H9 (cell line): ENCODE measurements around the gene LRPAP1. TPM values are rescaled to one million over a fixed set of nuclear protein-coding genes. Genes with fewer than 3 reads are reported as not detected.
"Not testable (repeated sequence)": the region's sequence is repeated elsewhere in the genome, so short reads cannot be mapped to it uniquely, and the experiment has no call there.

Source experiments
- DNase-seq: peaks from one replicate; pipeline ENCODE4 v3.0.0-alpha.2; 2017
- H2AFZ ChIP-seq: one replicate; pipeline ENCODE4 v1.6.1; 2013; ENCODE audit warnings: mild to moderate bottlenecking, low read length, control low read depth, moderate library complexity
- H2AK5ac ChIP-seq: 2 replicates; pipeline ENCODE4 v1.6.1; 2013; ENCODE audit warnings: low read length, control low read depth, mixed read lengths; ENCODE audit not compliant: insufficient read length
- H2BK120ac ChIP-seq: one replicate; pipeline ENCODE4 v1.6.1; 2013; ENCODE audit warnings: low read depth, mild to moderate bottlenecking, low read length, control low read depth, inconsistent platforms; ENCODE audit not compliant: poor library complexity, severe bottlenecking
- H2BK12ac ChIP-seq: 2 replicates; pipeline ENCODE4 v1.6.1; 2013; ENCODE audit warnings: low read length, control low read depth, mixed read lengths, low read depth; ENCODE audit not compliant: insufficient read length
- H2BK15ac ChIP-seq: 2 replicates; pipeline ENCODE4 v1.6.1; 2013; ENCODE audit warnings: low read depth, low read length, control low read depth
- H2BK20ac ChIP-seq: one replicate; pipeline ENCODE4 v1.6.1; 2013; ENCODE audit warnings: low read depth, mild to moderate bottlenecking, low read length, control low read depth, inconsistent platforms; ENCODE audit not compliant: poor library complexity, severe bottlenecking
- H2BK5ac ChIP-seq: 2 replicates; pipeline ENCODE4 v1.6.1; 2013; ENCODE audit warnings: low read length, control low read depth, mixed read lengths; ENCODE audit not compliant: insufficient read length
- H3K14ac ChIP-seq: 2 replicates; pipeline ENCODE4 v1.6.1; 2013; ENCODE audit warnings: low read length, control low read depth; ENCODE audit not compliant: insufficient read depth
- H3K18ac ChIP-seq: 2 replicates; pipeline ENCODE4 v1.6.1; 2013; ENCODE audit warnings: low read depth, mild to moderate bottlenecking, mixed read lengths, low read length, control low read depth; ENCODE audit not compliant: insufficient read length
- H3K23ac ChIP-seq: 2 replicates; pipeline ENCODE4 v1.6.1; 2013; ENCODE audit warnings: low read length, control low read depth, mixed read lengths, low read depth; ENCODE audit not compliant: insufficient read length
- H3K23me2 ChIP-seq: 2 replicates; pipeline ENCODE4 v1.6.1; 2013; ENCODE audit warnings: low read depth, mild to moderate bottlenecking, mixed read lengths, low read length, control low read depth; ENCODE audit not compliant: insufficient read length, poor library complexity, severe bottlenecking
- H3K27ac ChIP-seq: 2 replicates; pipeline ENCODE4 v1.5.1; 2013; ENCODE audit warnings: low read length, control low read depth, mixed read lengths, low read depth; ENCODE audit not compliant: insufficient read length
- H3K27me3 ChIP-seq: 2 replicates; pipeline ENCODE4 v1.6.1; 2013; ENCODE audit warnings: low read length, control low read depth, inconsistent platforms; ENCODE audit not compliant: insufficient read depth
- H3K4ac ChIP-seq: 2 replicates; pipeline ENCODE4 v1.6.1; 2013; ENCODE audit warnings: low read depth, mild to moderate bottlenecking, control low read depth, inconsistent platforms, low read length, moderate library complexity
- H3K4me1 ChIP-seq: 2 replicates; pipeline ENCODE4 v1.6.1; 2013; ENCODE audit warnings: low read length, control low read depth, inconsistent platforms; ENCODE audit not compliant: insufficient read depth
- H3K4me2 ChIP-seq: 2 replicates; pipeline ENCODE4 v1.6.1; 2013; ENCODE audit warnings: low read length, control low read depth, mixed read lengths; ENCODE audit not compliant: insufficient read length, insufficient read depth
- H3K56ac ChIP-seq: 2 replicates; pipeline ENCODE4 v1.6.1; 2013; ENCODE audit warnings: low read depth, mild to moderate bottlenecking, mixed read lengths, low read length, control low read depth; ENCODE audit not compliant: insufficient read length
- H3K79me1 ChIP-seq: 2 replicates; pipeline ENCODE4 v1.6.1; 2013; ENCODE audit warnings: low read depth, mild to moderate bottlenecking, moderate library complexity, low read length, control low read depth, inconsistent platforms; ENCODE audit not compliant: insufficient read depth, poor library complexity, severe bottlenecking
- H3K79me2 ChIP-seq: 2 replicates; pipeline ENCODE4 v1.6.1; 2013; ENCODE audit warnings: low read length, control low read depth, inconsistent platforms; ENCODE audit not compliant: insufficient read depth
- H3K9ac ChIP-seq: 2 replicates; pipeline ENCODE4 v1.6.1; 2013; ENCODE audit warnings: low read length, control low read depth, mixed read lengths; ENCODE audit not compliant: insufficient read length; ENCODE audit errors: extremely low read depth
- H3K9me3 ChIP-seq: one replicate; pipeline ENCODE4 v1.6.1; 2013; ENCODE audit warnings: low read depth, low read length, inconsistent platforms; ENCODE audit not compliant: control insufficient read depth
- H3T11ph ChIP-seq: one replicate; pipeline ENCODE4 v1.6.1; 2013; ENCODE audit warnings: mild to moderate bottlenecking, low read length, control low read depth, inconsistent platforms
- H4K20me1 ChIP-seq: one replicate; pipeline ENCODE4 v1.6.1; 2013; ENCODE audit not compliant: control insufficient read depth, insufficient read length, insufficient read depth
- H4K5ac ChIP-seq: 2 replicates; pipeline ENCODE4 v1.6.1; 2013; ENCODE audit warnings: low read depth, mild to moderate bottlenecking, mixed read lengths, low read length, control low read depth; ENCODE audit not compliant: insufficient read length
- H4K8ac ChIP-seq: replicated peaks from 2 replicates; pipeline ENCODE4 v1.6.1; 2013; ENCODE audit warnings: low read length, control low read depth, mixed read lengths, low read depth; ENCODE audit not compliant: insufficient read length
- H4K91ac ChIP-seq: 2 replicates; pipeline ENCODE4 v1.6.1; 2013; ENCODE audit warnings: low read depth, mild to moderate bottlenecking, moderate library complexity, mixed read lengths, low read length, control low read depth; ENCODE audit not compliant: insufficient read length
- H3K27ac Mint-ChIP-seq, 3 experiments: 2 replicates in 2 of 3; 3 replicates in 1 of 3; pipeline ENCODE4 v1.8.0; 2020 to 2021; ENCODE audit warnings: mixed read lengths in 3 of 3, mild to moderate bottlenecking in 1 of 3, moderate library complexity in 1 of 3
- H3K27me3 Mint-ChIP-seq: 2 replicates; pipeline ENCODE4 v1.8.0; 2021; ENCODE audit warnings: low read depth, mild to moderate bottlenecking, moderate library complexity, mixed read lengths
- H3K36me3 Mint-ChIP-seq, 3 experiments: 2 replicates in 2 of 3; 3 replicates in 1 of 3; pipeline ENCODE4 v1.8.0; 2020 to 2021; ENCODE audit warnings: low read depth in 3 of 3, mixed read lengths in 3 of 3; ENCODE audit not compliant: insufficient read depth in 1 of 3
- H3K4me1 Mint-ChIP-seq, 2 experiments: 2 replicates each; pipeline ENCODE4 v1.8.0; 2020; ENCODE audit warnings: mixed read lengths in 2 of 2
- H3K4me3 Mint-ChIP-seq, 2 experiments: 2 replicates in 1 of 2; 3 replicates in 1 of 2; pipeline ENCODE4 v1.8.0; 2020 to 2021; ENCODE audit warnings: mild to moderate bottlenecking in 2 of 2, mixed read lengths in 2 of 2, moderate library complexity in 1 of 2
- H3K9me3 Mint-ChIP-seq, 2 experiments: 2 replicates in 1 of 2; 3 replicates in 1 of 2; pipeline ENCODE4 v1.8.0; 2020; ENCODE audit warnings: mild to moderate bottlenecking in 2 of 2, mixed read lengths in 2 of 2, moderate library complexity in 1 of 2
- WGBS: extraction: QIAGEN DNeasy Blood & Tissue Kit; methylation state at CpG from one replicate; pipeline ENCODE4 v1.1.7; 2013; ENCODE audit warnings: missing lambda C conversion rate, low lambda C conversion rate, mixed read lengths; ENCODE audit not compliant: insufficient read length; ENCODE audit errors: extremely low coverage; 5-methylcytosine and 5-hydroxymethylcytosine counted together
- total RNA-seq: library from RNA; stranded (reverse); gene quantifications from 2 replicates; pipeline ENCODE4 v1.2.1, GENCODE V29; 2021

Gene LRPAP1
- total RNA-seq, 1 experiment from 2014 or later = 85.9 TPM

DNA sequence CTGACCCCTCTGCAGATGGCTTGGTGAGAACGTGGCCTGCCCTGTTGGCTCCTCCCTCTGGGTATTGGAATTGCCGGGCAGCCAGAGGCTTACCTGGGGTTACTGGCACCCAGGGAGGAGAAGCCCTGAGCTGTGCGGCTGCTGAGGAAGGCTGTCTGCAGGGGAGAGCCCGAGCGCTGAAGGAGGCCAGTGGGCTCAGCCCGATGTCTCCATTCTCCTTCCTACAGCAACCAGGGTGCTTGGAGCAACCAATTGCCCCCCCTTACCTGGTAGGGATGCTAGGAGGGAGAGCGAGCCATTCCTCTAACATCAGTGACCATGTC is 26.3 kb upstream of the LRPAP1 start:
- H4K20me1 ChIP-seq, H4K91ac ChIP-seq, H3K4me2 ChIP-seq, H3K23me2 ChIP-seq, H3K23ac ChIP-seq, H2BK15ac ChIP-seq, H3T11ph ChIP-seq, DNase-seq, H3K56ac ChIP-seq, H3K4ac ChIP-seq, H2BK120ac ChIP-seq, H3K27me3 ChIP-seq, H3K27ac ChIP-seq, H3K9ac ChIP-seq, H3K36me3 Mint-ChIP-seq, H2AFZ ChIP-seq, H3K79me2 ChIP-seq, H3K9me3 Mint-ChIP-seq, H4K8ac ChIP-seq, H3K9me3 ChIP-seq, H2BK5ac ChIP-seq, H3K4me1 Mint-ChIP-seq, H3K4me3 Mint-ChIP-seq, H3K79me1 ChIP-seq, H3K14ac ChIP-seq, H2BK20ac ChIP-seq, H4K5ac ChIP-seq, H2AK5ac ChIP-seq, H2BK12ac ChIP-seq, H3K4me1 ChIP-seq, H3K27ac Mint-ChIP-seq, H3K18ac ChIP-seq: not testable (repeated sequence)
- WGBS = no CpG with 5 or more reads among the region's 7 CpGs
- peaks cover 40% of the 10 kb centered on the region for H3K27me3 Mint-ChIP-seq

DNA sequence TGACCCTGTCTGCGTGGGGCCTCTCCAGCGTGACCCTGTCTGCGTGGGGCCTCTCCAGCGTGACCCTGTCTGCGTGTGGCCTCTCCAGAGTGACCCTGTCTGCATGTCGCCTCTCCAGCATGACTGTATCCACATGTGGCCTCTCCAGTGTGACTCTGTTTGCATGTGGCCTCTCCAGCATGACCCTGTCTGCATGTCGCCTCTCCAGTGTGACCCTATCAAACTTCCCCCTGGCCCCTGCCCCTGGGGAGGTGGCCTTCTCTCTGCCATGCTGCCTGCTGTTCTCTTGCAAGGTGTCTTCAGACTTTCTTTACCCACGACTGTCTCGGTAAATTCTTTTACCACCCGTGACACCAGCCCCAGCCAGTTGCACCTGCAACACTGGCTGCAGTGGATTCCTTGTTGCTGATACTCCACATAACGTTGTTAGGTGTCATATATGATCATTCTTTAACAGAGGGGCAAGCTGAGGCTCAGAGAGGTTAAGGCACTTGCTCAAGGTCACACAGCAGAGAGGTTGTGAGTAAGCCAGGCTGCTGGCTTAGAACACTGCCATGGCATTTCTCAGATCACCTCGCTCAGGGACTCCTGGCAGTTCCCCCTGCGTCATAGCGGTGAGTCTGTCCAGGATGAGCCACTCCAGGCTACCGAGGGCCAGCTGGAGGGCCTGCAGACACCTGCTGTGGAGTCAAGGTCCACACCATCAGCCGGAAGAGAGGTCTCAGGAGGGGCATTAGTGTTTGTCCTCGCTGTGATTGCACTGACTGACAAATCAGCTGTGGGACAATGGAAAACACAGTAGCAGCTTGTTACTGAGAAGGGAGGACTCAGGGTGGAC is 25.7 kb upstream of the LRPAP1 start:
- not testable (repeated sequence) for H2BK15ac ChIP-seq, H3K4me3 Mint-ChIP-seq, H3K36me3 Mint-ChIP-seq, H3K4me1 ChIP-seq, H2BK20ac ChIP-seq, H3K4me2 ChIP-seq, H3K23me2 ChIP-seq, H2AFZ ChIP-seq, H4K5ac ChIP-seq, H4K20me1 ChIP-seq, H4K8ac ChIP-seq, H2BK5ac ChIP-seq, H3K4ac ChIP-seq, H3K18ac ChIP-seq, H3K23ac ChIP-seq, H3K27me3 ChIP-seq, H2BK12ac ChIP-seq, H4K91ac ChIP-seq, H3K27ac Mint-ChIP-seq, H3K14ac ChIP-seq, H3K9me3 Mint-ChIP-seq, H3K79me1 ChIP-seq, H3K4me1 Mint-ChIP-seq, H3T11ph ChIP-seq, H3K9ac ChIP-seq, H3K56ac ChIP-seq, H3K79me2 ChIP-seq, H2BK120ac ChIP-seq, H2AK5ac ChIP-seq, H3K27ac ChIP-seq, DNase-seq, H3K9me3 ChIP-seq
- no CpG with 5 or more reads among the region's 17 CpGs for WGBS
- H3K27me3 Mint-ChIP-seq = peaks cover 37% of the 10 kb centered on the region
